HK-2 (cell line): ENCODE results near the gene RSPO4.

Source experiments
- DNase-seq: peaks from one replicate; pipeline ENCODE4 v3.0.0-alpha.2; 2018; ENCODE audit not compliant: unreplicated experiment

Gene RSPO4

DNA sequence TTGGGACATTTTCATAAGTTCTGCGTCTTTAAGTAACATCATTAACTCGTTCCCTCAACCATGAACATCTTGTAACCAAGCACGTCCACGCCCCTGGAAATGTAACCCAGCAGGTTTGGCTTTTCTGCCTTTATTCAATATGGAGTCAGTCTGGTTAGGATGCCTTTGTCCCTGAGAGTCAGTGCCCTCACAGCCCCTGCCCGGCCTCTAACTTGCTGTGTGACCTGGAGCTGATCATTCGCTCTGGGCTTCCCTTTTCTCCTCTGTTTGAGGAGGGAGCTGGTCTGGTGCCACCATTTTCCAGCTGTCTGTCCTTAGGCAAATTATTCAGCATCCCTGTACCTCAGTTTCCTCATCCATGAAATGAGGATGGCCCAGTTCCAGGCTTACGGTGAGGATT lies 59.5 kb downstream of the RSPO4 start:
- DNase-seq = no peak

DNA sequence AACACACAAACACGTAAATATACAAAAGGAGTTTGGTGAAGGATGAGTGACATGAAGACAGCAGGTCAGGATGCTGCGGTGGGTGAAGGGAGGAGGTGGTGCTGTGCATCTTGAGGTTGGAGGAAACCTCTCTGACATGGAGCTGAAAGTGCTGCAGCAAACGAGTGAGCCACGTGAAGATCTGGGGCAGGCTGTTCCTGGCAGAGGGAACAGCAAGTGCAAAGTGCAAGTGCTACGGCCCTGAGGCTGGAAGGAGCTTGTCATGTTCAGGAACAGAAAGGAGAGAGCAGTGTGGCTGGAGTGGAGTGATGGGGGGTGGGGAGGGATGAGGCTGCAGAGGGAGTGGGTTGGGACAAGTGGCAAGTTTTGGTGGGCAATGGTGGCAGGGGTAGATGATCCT lies 61.2 kb downstream of the RSPO4 start:
- no peak for DNase-seq

DNA sequence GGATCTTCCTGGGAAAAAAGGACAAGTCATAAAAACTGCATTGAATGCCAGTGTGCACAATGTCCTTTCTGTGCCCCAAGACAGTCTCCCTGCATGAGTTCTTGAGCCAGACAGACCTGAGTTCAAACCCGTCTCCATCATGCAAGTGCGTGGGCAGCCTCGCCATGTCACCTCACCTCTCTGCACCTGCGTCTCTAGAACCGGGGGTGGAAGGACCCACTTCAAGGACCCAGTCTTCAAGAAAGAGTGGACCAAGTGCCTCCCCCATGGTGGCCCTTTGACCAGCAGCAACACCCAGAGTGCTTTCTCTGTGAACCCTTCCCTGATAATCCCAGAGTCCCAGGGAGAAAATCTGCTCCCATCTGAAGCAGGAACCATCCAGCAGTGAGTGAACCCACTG lies 62.5 kb downstream of the RSPO4 start:
- DNase-seq = no peak

GRCh38 chr20:934186-934840 lies 67.8 kb downstream of the RSPO4 start:
- DNase-seq = no peak

- no peak for DNase-seq
These were observed 69.1 kb downstream of the RSPO4 start for GRCh38 chr20:933029-933428.

GRCh38 chr20:931401-931800 lies 70.7 kb downstream of the RSPO4 start:
- no peak for DNase-seq

DNA sequence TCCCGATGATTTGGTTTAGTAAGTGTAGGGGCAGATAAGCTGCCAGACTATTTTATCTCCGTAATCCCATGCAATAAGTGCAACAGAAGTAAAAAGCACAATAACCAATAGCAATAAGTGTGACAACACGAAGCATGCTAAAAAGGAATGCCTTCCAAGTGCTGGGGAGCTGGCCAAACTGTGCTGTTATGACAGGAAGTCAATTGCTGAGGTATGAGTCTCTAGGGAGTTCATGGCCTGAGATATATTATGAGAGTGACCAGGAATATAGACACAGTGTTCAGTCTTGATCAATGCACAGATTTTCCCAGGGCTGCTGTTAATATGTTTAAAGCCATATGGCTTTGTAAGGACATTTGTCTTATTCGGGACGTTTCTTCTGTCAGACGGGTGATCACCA lies 75.4 kb downstream of the RSPO4 start:
- DNase-seq = no peak

DNA sequence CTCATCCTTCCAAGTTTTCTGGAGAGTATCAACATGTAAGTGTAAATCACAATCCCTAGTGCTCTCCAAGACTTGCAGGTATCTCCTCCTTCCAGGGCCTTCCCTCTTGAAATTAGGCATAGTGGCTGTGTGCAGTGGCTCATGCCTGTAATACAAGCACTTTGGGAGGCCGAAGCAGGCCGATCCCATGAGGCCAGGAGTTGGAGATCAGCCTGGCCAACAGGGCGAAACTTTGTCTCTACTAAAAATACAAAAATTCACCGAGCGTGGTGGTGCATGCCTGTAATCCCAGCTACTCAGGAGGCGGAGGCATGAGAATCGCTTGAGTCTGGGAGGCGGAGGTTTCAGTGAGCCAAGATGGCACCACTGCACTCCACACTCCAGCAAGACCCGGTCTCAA lies 76.6 kb downstream of the RSPO4 start:
- no peak for DNase-seq

DNA sequence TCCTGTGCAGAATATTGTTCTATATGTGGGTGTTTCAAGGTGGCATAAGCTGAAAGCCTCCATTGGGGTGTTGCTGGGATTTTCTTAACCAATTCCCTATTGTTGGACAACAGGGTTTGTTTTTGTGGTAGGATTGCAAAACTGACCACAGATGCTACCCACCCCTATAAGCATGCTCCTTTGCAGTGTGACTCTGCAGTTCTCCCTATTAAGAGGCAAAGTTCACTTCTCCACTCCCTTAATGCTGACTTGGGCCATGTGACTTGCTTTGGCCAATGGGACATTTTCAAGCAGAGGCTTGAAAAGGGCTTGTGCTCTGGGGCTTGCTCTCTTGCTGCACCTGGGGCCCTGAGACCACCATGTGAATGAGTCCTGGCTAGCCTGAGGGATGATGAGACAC lies 77.5 kb downstream of the RSPO4 start:
- DNase-seq = no peak

GRCh38 chr20:922781-923180 lies 79.3 kb downstream of the RSPO4 start:
- no peak for DNase-seq

GRCh38 chr20:921068-921467 lies 81.0 kb downstream of the RSPO4 start:
- no peak for DNase-seq

- no peak for DNase-seq
These were observed 81.8 kb downstream of the RSPO4 start for GRCh38 chr20:920311-920710.

GRCh38 chr20:919491-919916 lies 82.6 kb downstream of the RSPO4 start:
- no peak for DNase-seq

DNA sequence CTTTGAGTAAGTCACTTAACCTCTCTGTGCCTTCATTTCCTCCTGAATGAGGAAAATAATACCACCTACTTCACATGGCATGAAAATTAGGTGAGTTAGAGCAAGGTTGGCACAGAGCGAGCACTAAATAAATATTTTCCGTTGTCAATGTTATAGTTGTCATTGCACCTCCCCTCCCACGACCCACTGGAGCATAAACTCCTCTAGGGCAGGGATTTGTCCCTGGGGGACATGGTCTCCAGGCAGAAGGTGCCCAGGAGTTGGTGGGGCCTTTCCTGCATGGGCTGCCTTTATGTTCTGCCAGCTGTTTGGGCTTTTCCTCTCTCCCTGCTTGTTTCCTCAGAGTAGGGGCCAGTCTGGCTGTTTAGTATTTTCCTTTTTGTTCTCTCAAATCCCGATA lies 84.7 kb downstream of the RSPO4 start:
- no peak for DNase-seq

DNA sequence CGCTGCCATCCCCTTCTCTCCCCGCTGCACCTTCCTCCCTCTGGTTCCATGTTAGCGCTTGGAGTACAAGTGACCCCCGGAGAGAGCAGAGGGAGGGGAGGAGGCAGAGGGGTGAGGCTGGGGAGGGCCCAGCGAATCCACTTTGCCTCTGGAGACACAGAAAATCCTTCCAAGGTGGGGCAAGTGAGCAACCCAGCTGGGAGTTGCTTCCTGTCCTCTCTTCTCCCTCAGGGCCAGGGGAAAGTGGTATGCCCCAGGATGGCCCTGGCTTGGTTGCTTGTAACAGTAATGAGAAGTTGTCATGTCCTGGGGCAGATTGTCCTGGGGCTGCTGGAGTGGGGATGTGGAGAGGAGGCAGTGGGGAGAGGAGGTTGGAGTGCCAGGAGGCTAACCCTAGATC lies 85.3 kb downstream of the RSPO4 start:
- no peak for DNase-seq

DNA sequence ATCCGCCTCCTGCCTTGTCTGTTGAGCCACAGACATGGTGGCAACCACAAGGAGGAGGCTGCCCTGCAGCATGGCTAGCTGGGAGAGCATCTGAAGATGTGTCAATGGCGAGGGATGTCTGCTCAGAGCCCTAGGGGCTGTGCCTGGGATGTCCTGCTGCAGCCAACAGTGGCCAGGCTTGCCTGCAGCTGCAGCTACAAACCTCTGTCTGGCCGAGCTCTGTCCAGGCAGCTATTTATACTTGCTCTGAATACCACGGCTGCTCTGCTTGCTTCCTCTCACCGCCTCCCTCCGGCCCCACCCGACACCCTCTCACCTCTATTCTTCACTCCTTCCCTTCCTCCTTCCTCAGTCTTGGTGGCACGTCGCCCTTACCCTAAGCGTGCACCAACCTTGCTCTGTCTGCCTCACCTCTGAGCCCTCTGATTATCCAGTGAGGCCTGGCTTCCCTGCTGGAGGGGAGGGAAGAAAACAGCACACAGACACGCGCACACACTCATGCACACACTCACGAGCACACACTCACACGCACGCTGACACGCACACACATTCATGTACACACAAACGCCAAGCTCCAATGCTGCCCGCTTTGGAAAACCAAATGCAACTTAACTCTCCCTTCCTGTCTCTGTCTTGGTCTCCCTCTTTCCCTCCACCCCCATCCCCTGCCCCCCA lies 85.8 kb downstream of the RSPO4 start, which contains the start of gene ANGPT4:
Gene ANGPT4 (minus strand): TSS at position 210 of the 675 bp plus-strand sequence. CDS start 120 bp downstream, at position 90.
- no peak for DNase-seq

DNA sequence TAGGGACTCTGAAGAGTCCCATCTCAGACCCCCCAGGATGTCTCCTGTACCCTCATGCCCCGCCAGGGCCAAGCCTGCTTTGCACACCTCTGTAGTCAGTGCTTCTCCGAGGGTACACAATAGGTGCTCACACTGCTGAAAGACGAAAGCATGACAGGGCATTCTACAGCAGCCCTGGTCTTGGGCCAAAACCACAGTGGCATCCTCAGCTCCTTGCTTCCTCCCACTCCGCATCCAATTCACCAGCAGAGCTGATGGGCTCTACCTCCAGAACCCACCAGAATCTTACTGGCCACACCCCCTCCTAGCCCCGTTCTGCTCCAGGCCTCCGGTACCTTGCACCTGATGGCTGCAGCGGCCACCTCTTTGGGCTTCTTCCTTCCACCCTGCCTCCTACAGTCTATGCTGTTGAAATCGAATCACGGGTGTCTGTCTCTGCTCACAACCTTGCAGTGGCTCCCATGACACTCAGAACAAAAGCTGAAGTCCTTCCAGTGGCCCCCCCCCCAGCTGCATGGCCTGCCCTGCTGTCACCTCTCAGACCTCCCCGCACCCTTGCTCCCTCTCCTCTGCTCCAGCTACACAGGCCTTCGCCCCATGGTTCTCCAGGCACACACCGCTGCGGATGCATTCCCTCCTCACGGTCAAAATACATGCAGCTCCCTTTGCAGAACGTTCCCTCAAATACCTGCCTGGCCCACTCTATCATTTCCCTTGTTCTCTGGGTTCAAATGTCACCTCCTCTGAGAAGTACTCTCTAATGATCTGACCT lies 87.2 kb downstream of the RSPO4 start:
- no peak for DNase-seq

DNA sequence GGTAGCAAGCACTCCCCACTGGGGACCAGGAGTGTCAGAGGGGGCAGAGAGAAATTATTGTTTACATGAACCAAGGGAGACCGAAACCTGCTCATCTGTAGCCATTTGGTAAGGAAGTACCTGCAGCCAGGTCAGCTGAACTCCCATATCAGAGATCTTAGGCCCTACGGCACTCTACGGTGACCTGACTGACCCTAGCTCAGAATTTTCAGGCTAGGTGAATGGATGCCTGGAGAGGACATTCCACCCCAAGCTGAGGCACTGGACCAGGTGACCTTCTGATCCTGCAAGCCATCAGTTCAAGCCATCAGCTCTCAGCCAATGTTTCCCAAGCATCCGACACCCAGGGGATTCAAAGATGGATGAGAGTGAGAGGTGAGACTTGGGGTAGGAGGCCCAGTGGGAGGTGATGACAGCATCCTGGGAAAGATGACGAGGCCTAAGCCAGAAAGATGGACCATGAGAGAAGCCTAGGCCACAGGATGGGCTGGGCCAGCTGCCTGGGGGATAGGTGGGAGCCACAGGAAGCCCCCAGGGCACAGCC lies 88.7 kb downstream of the RSPO4 start:
- no peak for DNase-seq

- no peak for DNase-seq
These were observed 90.1 kb downstream of the RSPO4 start for GRCh38 chr20:911882-912600.

- DNase-seq = peak; percentile 18
These were observed 91.0 kb downstream of the RSPO4 start for GRCh38 chr20:910870-911770.
